ENCODE measurements around the gene FAM50B. TPM values are rescaled to one million over a fixed set of nuclear protein-coding genes. Genes with fewer than 3 reads are reported as not detected.
"Not testable (repeated sequence)": the region's sequence is repeated elsewhere in the genome, so short reads cannot be mapped to it uniquely, and the experiment has no call there.

FAM50B gene
- total RNA-seq, 1 donor from 2014 or later = 9.6 TPM

DNA sequence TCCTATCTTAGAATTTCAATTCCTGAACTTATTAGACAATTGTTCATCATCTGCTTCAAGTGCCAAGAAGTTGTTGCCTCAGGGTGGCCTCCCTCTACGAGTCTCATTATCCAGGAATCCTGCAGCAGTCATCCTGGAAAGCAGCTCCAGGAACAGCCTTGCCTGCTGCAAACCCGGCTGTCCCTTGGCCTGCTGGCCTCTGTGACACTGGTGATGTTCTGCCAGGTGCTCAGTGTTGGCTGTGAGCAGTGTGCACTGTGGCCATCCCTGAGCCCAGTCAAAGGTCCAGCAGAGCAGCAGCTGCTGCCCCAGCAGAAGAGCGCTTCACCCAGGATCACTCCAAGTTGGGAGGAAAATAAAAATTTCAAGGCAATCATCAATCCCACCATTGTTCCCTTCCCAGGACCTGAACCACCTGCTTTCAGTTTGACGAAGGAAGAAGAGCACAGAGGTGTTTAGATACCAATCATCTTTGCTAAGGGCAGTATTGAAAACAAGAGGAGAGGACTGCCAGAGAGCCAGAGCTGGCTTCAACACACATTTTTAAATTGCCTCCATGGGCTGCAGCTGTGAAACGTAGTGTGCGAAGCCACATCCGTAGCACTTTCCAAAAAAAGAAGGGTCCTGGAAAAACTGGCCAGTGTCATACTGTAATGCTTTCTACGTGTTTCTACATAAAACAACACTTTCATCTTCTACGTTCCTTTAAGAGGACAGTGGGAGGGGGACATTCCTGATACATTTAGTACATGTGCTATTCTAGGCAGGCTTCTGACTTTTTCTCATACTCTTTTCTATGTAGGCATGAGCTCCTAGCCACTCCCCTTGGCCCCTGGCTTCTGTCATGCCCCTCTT is 7.2 kb upstream of the FAM50B start:
- ATAC-seq (peak; percentile 80), DNase-seq (ENCODE audit: low spot score) (no peak)
- intact Hi-C loops (cut with DNase I) = no loop called here

DNA sequence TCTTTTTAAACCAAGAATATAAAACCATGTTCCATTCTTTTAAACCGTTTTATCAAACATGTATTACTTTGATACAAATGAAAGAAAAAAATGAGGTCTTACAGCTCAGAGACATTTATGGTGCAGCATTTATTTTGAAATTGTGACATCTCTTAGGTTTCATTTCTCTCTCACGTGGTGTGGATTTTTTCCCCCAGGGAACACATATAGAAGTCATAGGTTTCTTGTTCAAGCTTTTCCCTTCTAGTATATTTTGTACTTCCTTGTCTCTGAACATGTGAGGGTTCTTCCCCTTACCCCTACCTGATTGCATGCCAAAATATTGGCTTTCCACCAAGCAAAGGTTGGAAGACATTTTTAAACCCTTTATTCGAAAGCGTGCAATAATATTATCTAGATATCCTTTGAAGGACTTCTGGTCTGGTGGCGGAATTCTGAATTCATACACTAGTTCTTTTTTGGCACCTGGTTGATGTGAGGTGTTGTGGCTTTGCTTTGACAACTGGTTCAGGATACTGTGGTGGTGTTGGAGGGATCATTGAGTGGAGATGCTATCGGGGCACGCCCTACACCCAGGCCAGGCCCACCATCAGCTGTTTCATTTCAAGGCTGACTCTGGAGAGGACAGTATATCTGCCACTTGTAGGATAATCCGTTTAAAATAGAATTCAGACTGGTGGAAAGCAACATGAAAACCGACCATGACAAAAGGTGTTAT is 5.6 kb upstream of the FAM50B start:
- intact Hi-C loops (cut with DNase I) = no loop called here
- ATAC-seq (no peak), DNase-seq (ENCODE audit: low spot score) (no peak)

DNA sequence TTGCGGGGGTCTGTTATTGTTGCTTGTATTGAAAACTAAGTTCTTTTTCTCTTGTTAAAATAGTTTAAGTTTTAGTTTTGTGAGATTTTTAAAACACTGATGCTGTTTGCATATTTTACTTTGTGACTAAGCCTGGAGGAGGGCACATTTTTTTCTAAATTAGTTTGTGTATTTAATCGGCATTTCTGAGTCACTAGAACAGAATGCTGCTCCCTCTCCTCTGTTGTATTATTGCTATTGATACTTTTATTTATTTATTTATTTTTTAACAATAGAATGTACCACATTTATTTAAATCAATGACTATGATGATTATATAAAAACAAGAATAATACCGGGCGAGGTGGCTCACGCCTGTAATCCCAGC is 5.1 kb upstream of the FAM50B start:
- ATAC-seq (no peak), DNase-seq (ENCODE audit: low spot score) (no peak)
- intact Hi-C loops (cut with DNase I) = no loop called here

DNA sequence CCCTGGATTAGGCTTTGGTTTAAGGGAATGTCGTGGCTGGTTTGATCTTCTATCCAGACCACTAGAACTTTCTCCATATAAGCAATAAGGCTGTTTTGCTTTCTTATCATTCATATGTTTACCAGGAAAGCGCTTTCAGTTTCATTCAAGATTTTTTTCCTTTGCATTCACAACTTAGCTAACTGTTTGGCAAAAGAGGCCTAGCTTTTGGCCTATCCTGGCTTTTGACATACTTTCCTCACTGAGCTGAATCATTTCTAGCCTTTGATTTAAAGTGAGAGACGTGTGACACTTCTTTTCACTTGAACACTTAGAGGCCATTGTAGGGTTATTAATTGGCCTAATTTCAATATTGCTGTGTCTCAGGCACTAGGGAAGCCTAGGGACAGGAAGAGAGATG is 1.7 kb upstream of the FAM50B start:
- ATAC-seq = no peak
- DNase-seq (ENCODE audit: low spot score) = no peak
- intact Hi-C loops (cut with DNase I) = no loop called here

DNA sequence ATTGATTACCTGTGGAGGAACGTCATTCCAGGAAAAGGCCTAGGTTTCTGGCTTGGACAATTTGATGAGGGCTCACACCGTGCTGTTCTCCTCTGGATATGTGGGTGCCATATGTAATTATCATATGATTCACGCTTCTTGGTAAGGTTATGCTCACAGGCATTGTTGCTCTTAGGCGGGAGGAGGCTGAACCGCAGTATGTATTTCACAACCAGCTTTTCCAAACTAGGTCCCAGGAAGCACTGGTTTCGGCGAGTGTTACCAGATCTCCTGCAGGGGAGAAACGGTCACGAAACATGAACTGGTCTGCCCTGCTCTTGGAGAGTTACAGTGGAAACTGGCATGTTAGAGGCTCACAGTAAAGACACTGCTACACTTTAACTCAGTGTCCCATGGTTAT is 793 bp upstream of the FAM50B start:
- intact Hi-C loops (cut with DNase I) = no loop called here
- DNase-seq (ENCODE audit: low spot score) (no peak), ATAC-seq (peak; percentile 11)

DNA sequence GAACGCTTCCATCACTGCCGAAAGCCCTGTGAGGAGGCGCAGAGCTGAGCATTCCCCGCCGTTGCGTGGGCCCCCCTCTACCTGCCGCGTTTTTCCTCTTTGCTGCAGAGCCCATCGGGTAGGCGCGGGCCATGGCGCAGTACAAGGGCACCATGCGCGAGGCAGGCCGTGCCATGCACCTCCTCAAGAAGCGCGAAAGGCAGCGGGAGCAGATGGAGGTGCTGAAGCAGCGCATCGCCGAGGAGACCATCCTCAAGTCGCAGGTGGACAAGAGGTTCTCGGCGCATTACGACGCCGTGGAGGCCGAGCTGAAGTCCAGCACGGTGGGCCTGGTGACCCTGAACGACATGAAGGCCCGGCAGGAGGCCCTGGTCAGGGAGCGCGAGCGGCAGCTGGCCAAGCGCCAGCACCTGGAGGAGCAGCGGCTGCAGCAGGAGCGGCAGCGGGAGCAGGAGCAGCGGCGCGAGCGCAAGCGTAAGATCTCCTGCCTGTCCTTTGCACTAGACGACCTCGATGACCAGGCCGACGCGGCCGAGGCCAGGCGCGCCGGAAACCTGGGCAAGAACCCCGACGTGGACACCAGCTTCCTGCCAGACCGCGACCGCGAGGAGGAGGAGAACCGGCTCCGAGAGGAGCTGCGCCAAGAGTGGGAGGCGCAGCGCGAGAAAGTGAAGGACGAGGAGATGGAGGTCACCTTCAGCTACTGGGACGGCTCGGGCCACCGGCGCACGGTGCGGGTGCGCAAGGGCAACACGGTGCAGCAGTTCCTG is 693 bp downstream of the FAM50B start:
- intact Hi-C loops (cut with DNase I) = no loop called here
- ATAC-seq (peak; percentile 25), DNase-seq (ENCODE audit: low spot score) (no peak)

DNA sequence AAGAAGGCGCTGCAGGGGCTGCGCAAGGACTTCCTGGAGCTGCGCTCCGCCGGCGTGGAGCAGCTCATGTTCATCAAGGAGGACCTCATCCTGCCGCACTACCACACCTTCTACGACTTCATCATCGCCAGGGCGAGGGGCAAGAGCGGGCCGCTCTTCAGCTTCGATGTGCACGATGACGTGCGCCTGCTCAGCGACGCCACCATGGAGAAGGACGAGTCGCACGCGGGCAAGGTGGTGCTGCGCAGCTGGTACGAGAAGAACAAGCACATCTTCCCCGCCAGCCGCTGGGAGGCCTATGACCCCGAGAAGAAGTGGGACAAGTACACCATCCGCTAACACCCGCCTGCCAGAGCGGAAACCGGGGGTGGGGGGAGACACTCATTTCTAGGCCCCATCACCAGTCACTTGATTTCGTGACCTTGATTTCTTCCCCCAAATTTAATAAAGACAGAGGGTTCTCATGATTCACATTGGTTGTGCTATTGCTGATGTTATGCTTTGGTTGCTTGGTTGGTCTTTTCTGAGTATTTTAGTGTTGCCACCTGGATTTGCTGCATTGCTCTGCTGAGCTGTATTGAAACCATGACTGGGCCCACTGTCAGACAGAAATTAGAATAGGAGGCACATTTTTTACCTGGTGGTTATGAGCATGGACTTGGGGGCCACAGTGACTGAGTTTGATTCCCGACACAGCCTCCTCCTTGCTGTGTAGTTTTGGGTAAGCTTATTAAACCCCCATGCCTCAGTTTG is 1.5 kb downstream of the FAM50B start:
- intact Hi-C loops (cut with DNase I) = no loop called here
- ATAC-seq (no peak), DNase-seq (ENCODE audit: low spot score) (no peak)

DNA sequence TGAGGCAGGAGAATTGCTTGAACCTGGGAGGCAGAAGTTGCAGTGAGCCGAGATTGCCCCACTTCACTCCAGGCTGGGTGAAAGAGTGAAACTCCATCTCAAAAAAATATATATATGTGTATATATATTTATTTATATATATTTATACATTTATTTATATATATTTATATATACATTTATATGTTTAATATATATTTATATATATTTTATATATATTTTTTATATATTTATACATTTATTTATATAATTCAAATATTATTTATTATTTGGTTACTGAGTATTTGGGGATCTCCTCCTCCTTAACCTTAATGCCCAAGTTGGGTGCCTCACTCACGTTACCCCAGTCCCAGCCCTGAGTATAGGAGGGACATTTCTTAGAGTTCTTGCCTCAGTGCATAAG is 2.7 kb downstream of the FAM50B start:
- intact Hi-C loops (cut with DNase I) = no loop called here
- DNase-seq (ENCODE audit: low spot score) (no peak), ATAC-seq (no peak)

DNA sequence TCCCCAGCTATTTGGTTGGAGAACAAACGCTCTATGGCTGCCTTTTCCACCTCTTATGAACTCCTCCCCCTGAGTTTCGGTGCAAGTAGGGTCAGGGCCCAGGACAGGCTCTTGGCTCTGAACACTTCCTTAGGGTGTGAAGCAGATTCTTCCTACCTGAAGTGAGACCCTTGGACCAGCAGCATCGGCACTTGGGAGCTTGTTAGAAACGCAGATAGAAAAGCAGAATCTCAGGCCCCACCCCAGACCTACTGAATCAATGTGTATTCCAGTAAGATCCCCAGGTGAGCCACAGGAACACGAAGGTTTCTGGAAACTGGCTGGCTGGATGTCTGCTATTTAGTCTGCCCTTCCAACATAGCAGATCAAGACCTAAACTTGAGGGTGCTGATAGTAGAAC is 3.2 kb downstream of the FAM50B start:
- intact Hi-C loops (cut with DNase I) = no loop called here
- no peak for DNase-seq (ENCODE audit: low spot score)
- no peak for ATAC-seq

DNA sequence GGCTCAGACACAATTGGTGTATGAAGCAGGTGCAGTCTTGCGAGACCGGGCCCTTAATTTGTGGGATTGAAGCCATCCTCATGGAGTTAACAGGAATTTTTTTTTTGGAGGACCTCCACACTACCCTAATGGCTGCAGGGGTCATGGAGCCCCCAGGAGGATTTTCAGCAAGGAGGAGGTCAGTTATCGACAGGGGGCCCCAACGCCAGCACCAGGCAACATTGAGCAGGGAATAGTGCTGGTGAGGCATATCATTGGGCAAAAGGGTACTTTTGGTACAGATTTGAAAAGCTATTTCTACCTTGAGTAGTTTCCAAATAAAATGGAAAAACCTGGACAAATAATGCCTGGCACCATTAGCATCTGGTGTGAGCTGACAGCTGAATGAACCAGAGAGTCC is 6.7 kb downstream of the FAM50B start:
- intact Hi-C loops (cut with DNase I) = no loop called here
- no peak for DNase-seq (ENCODE audit: low spot score)
- ATAC-seq = no peak

DNA sequence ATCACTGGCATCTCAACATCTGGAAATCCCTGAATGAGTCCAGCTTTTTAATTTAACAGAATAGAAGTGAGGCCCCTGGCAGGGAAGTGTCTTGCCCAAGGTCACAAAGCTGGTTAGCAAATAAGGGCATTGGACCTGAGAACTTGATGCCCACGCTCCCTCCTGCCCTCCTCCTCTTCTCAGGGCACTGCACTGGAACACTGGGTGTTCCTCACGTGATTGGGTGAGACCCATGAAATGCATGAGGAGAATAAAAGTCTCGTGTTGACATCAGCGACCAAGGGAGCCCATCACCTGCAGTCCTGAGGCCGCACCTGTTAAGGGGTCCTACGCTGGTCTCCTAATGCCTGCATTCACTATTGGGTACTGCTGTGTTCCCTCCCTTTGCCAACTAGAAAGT is 7.4 kb downstream of the FAM50B start:
- intact Hi-C loops (cut with DNase I) = no loop called here
- DNase-seq (ENCODE audit: low spot score) (no peak), ATAC-seq (no peak)

DNA sequence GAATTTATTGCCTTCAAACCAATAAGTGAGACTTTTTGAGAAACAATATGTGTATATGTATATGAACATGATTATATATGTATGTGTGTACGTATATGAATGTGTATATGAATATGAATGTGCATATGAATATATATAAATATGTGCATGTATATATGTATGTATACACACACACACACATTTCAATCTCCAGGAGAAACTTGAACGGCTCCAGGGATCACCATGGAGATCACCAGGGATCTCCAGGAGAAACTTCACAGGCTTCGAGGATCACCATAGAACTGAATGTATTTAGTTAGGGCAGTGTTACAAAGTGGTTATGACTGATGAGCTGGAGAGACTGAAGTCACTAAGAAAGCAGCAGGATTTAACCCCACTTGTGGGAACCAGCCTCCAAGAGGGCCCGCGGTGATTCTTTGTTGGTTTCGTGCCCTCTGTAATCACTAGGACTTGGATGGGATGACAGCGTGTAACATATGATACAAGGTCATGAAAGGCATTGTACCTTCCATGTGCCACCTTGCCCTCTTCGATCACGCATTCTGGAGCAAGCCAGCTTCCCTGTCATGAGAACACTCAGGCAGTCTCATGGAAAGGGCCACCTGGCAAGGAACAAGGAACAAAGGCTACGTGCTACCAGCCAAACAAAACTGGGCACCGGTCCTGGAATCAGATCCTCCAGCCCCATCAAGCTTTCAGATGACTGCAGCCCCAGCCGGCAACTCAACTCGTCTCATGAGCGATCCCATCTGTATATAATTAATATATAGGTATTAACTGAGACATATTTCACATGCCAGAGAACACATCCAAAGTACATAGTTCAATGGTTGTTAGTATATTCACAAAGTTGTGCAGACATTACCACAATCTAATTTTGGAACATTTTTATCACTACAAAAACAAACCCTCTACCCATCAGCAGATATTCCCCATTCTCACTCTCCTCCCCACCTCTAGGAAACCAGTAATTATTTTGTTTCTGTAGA is 8.6 kb downstream of the FAM50B start:
- DNase-seq (ENCODE audit: low spot score) (no peak), ATAC-seq (no peak)
- intact Hi-C loops (cut with DNase I) = no loop called here

DNA sequence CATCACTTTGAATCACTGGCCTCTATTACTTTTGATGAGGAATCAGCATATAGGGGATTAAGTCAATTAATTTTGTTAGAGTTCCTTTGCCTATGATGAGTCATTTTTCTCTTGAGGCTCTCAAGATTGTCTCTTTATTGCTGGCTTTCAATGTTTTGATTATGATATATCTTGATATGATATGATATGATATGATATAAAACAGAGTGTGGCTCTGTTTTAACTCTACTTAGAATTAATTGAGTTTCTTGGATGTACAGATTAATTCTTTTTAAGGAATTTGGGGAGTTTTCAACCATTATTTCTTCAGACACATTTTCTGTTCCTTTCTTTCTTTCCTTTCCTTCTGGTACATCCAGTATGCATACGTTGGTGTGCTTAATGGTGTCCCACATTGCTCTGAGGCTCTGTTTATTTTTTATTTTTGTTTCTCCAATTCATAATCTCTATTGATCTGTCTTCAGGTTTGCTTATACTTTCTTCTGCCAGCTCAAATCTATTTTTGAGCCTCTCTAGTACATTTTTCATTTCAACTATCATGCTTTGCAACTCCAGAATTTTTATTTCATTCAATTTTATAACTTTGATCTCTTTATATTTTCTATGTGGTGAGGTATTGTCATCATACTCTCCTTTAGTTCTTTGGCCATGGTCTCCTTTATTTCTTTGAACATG is 10.8 kb downstream of the FAM50B start:
- intact Hi-C loops (cut with DNase I) = no loop called here
- ATAC-seq (no peak), DNase-seq (ENCODE audit: low spot score) (no peak)

DNA sequence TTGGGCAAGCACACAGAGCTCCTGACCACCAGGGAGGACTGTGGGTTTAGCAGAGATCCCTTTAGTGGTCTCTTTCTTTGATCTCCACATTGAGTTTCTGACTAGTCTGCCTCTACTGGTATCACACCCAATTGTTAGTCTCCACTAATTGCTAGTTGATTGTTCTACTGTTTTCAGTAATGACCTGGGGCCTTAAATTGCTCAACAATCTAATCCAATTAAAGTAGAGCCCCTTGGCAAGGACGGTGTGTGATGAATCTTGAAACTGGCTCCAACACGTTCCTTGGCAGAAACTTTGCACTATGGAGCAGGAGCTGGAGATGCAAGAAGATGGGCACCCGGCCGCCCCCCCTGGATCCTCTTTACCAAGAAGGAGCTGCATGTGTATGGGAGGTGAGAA is 12.3 kb downstream of the FAM50B start:
- intact Hi-C loops (cut with DNase I) = no loop called here
- DNase-seq (ENCODE audit: low spot score) = no peak
- ATAC-seq = no peak

DNA sequence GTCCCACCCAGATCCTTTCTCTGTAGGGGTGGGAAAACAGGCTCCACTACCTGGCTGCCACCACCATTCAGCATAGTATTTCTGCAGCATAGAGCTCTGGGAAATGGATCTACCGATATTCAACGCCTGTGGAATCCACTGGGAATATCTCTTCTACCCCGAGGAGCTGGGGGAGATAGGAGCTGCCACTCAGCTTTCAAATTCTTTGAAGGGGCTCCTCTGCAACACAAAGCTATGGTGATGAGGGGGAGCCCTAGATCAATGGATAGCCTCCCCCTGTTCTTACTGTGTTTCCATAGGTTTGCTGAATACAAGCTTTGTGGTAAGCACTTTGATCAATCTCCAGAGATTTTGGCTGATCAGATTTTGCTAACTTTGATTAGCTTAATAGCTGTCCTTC is 12.9 kb downstream of the FAM50B start:
- intact Hi-C loops (cut with DNase I) = no loop called here
- ATAC-seq (no peak), DNase-seq (ENCODE audit: low spot score) (no peak)

DNA sequence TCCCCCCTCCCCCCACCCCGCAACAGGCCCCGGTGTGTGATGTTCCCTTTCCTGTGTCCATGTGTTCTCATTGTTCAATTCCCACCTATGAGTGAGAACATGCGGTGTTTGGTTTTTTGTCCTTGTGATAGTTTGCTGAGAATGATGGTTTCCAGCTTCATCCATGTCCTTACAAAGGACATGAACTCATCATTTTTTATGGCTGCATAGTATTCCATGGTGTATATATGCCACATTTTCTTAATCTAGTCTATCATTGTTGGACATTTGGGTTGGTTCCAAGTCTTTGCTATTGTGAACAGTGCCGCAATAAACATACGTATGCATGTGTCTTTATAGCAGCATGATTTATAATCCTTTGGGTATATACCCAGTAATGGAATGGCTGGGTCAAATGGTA is 14.1 kb downstream of the FAM50B start:
- not testable (repeated sequence) for ATAC-seq; DNase-seq (ENCODE audit: low spot score)

DNA sequence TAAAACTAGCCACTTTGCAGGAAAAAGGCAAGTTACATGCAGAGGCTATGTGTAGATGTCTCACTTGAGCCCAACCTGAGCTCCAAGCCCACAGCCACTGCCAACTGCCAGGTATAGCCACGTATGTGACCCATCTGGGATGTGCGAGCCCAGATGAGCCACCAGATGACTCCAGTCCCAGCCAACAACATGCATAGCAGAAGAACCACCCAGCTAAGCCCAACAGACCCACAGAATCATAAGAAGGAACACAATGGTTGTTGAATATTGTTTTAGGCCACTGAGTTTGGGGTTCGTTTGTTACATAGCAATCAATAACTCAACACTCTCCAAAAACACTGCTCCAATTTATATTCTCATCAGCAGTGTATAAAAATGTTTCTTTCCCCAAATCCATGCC is 16.3 kb downstream of the FAM50B start:
- ATAC-seq (no peak), DNase-seq (ENCODE audit: low spot score) (no peak)
- intact Hi-C loops (cut with DNase I) = no loop called here

More for the DNA sequence above, 14.1 kb downstream of the FAM50B start:
- intact Hi-C loops (cut with DNase I) = not testable (repeated sequence)

Measured in sciatic nerve (tissue), 2 donors.